Mesangial cell (primary cell): Measurements from ENCODE around the gene TRIM23. TPM values are rescaled to one million over a fixed set of nuclear protein-coding genes. Genes with fewer than 3 reads are reported as not detected.

Experiments used
- total RNA-seq: library from RNA; depleted of rRNA; stranded (reverse); fragments of >200 nt; gene quantifications from 2 replicates; pipeline ENCODE4 v1.2.3, GENCODE V29; 2015

TRIM23 gene
- total RNA-seq = 3.9 and 7.5 TPM in 2 replicates

DNA sequence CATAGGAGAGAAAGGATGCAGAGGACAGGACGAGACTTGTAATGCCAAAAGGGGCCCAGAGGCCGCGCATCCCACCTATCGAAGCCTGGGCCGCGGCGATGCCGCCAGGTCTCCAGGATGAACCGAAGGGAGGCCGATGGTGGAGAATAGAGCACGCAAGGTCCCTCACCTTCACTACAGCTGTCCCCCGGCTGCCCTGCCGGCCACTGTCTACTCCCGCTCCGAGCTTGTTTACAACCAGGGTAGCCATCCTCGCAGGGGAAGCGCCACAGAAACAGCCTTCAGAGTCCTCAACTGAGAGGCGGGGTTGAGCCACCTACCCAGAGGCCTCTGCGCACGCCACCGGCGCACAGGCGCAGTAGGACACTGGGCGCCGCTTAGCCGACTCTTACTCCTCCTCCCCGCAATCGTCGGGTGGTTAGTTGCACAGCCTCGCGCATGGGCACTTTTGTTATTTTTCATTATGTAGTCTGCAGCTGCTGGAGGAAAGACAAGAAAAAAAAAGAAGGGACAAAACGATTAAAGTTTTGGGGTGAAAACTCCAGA is at the start of gene TRIM23:
TSS of gene TRIM23 (minus strand) at position 309 of the 546 bp plus-strand sequence. CDS start at position 250, 59 bp downstream.

DNA sequence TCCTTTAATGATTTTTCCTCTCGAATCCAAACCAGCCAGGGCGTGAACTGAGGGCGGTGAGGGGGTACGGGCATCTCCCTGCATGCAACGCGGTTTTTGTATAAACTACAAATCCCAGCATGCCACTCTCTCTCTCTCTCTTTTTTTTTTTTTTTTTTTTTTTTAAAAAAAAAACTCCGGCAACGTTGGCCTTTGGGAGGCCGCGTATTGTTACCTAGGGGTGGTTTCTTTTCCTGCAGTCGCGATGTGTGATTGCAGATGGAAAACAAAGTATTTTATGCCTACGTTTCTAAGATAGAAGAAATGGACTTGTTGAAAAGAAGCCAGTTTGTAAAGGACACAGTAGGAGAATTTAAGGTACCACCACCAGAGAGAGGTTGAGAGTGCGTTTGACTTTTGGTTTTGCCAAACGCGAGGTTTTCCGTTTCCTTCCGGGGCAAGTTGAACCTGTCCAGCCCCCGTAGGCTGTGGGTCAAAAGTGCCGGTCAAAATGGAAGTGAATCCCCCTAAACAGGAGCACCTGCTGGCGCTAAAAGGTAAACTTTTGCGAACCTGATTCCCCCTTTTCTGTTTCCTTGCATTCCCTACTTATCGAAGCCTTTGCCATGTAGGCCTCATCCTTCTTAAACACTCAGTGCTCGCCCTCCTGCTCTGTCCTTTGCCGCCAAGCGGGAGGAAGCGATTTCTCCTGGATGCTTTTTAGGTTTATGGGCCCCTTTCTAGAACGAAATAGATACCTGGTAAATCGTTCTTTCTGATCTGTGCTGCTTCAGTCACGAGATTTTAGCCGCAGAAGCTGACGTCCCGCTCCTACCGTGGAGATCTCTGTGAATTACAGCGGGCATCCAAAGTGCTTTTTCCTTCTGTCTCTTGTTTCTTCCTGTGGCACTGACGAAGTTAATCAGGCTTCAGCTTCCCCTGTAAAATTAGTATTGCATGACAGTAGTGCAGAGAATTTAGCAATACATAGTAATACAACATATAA is 730 bp upstream of the TRIM23 start, which contains the start of the genes SHLD3 and TRAPPC13:
TSS of gene SHLD3 (plus strand) at position 457 of the 985 bp plus-strand sequence. CDS start 4,561 bp downstream, outside the sequence.
TSS of gene TRAPPC13 (plus strand) at position 457 of the 985 bp plus-strand sequence. CDS start at position 491, 34 bp downstream.

DNA sequence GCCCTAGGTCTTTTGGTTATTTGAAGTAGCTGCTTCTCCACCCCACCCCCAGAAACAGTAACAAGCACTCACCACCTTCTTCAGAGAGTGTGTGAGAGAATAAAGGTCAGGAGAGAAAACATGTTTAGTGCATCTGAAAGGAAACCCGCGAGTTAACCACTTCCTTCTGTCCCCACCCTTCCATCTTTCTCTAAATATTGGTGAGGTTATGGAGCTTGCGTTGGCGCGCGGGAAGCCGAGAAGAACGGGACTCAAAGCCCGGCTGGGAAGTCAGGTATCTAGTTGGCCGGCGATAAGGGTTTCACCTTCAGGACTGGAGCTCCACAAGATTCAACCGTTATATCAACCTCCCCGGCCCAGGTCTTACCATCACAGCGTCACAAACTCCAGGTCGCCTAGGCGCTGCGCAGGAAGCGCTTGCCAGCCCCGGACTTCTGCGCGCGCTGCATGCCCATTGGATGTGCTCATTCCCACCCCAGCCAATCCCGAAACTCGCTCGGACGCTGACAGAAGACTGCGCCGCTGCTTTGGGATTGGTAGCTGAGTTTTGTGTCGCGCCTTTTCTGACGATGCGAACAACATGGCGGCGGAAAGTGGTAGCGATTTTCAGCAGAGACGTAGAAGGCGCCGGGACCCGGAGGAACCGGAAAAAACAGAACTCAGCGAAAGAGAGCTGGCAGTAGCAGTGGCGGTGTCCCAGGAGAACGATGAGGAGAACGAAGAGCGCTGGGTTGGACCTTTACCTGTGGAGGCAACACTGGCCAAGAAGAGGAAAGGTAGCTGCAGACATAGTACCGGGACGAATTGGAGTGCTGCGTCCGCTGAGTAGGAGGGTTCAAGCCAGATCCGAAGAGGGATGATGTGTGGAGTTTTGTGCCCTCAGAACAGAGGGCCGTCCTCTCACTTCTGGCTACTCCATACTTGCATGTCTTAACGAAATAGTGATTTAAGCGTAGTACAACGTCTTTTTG is 61.1 kb downstream of the TRIM23 start, which contains the start of the genes CENPK and PPWD1:
TSS of gene CENPK (minus strand) at position 438 of the 971 bp plus-strand sequence. CDS start 8,261 bp downstream, outside the sequence.
TSS of gene PPWD1 (plus strand) at position 566 of the 971 bp plus-strand sequence. CDS start at position 581, 15 bp downstream.

Other genes with a start within 250 kb of the TRIM23 start
- 8.5 and 13.4 TPM in 2 replicates for gene ADAMTS6, start 142.4 kb downstream of the TRIM23 start, total RNA-seq
- 3.4 and 15.5 TPM in 2 replicates for gene CENPK, start 61.2 kb downstream of the TRIM23 start, total RNA-seq
- 9.8 and 10.5 TPM in 2 replicates for gene PPWD1, start 61.0 kb downstream of the TRIM23 start, total RNA-seq
- gene SHLD3, start 694 bp upstream of the TRIM23 start, total RNA-seq = 1.4 and 1.5 TPM in 2 replicates
- 9.3 and 11.6 TPM in 2 replicates for gene TRAPPC13, start 694 bp upstream of the TRIM23 start, total RNA-seq
- gene SGTB, start 97.8 kb upstream of the TRIM23 start, total RNA-seq = 5.3 and 5.9 TPM in 2 replicates
- 19.3 and 27.7 TPM in 2 replicates for gene NLN, start 97.9 kb upstream of the TRIM23 start, total RNA-seq